GM19099 (cell line): ENCODE measurements around the gene NPNT.

Source experiments
- POLR2A ChIP-seq: IDR thresholded peaks from 3 replicates; pipeline ENCODE4 v1.6.1; 2011; ENCODE audit warnings: low read depth; ENCODE audit not compliant: insufficient read length; ENCODE audit errors: extremely low read depth

Gene NPNT

GRCh38 chr4:105946771-105947170 lies 51.5 kb downstream of the NPNT start:
- TF ChIP-seq POLR2A = no peak

GRCh38 chr4:105950701-105951100 lies 55.4 kb downstream of the NPNT start:
- no peak for TF ChIP-seq POLR2A

- no peak for TF ChIP-seq POLR2A
These were observed 55.9 kb downstream of the NPNT start for GRCh38 chr4:105951198-105951597.

GRCh38 chr4:105952591-105952990 lies 57.3 kb downstream of the NPNT start:
- no peak for TF ChIP-seq POLR2A

DNA sequence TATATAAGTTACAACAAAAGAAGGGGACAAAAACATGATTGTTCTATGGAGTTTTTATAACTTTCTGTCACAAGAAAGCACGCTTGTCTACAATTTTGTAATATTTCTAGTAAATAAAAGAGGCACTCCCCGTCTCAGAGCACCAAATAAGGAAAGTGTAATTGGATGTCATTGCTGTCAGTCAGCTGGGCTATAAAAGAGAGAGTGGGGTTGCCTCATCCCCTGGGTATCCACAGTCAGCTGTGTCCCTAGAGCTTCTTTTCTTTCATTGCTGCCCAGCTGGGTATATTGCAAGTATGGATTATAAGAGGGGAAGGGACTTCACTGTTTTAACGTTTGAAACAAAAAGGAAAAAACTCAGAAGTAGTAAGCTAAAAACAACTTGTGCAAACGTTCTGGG lies 61.3 kb downstream of the NPNT start:
- no peak for TF ChIP-seq POLR2A

DNA sequence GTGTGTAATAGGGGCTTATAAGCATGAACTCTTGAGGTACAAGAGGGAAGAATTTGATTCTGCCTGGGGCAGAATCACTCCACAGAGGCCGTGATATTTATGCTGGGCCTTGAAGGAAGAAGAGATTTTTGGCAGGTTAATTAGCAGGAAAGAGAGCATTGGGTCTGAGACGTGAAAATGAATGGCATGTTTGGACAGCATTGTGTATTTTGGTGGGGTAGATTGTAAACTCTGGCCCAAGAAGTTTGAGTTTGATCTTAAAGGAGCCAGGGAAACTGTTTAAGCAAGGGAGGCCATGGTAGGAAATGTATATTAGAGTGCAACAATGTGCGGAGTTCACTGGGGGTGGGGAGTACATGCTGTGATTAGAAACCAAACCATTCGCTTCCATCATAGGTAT lies 62.4 kb downstream of the NPNT start:
- TF ChIP-seq POLR2A = no peak

DNA sequence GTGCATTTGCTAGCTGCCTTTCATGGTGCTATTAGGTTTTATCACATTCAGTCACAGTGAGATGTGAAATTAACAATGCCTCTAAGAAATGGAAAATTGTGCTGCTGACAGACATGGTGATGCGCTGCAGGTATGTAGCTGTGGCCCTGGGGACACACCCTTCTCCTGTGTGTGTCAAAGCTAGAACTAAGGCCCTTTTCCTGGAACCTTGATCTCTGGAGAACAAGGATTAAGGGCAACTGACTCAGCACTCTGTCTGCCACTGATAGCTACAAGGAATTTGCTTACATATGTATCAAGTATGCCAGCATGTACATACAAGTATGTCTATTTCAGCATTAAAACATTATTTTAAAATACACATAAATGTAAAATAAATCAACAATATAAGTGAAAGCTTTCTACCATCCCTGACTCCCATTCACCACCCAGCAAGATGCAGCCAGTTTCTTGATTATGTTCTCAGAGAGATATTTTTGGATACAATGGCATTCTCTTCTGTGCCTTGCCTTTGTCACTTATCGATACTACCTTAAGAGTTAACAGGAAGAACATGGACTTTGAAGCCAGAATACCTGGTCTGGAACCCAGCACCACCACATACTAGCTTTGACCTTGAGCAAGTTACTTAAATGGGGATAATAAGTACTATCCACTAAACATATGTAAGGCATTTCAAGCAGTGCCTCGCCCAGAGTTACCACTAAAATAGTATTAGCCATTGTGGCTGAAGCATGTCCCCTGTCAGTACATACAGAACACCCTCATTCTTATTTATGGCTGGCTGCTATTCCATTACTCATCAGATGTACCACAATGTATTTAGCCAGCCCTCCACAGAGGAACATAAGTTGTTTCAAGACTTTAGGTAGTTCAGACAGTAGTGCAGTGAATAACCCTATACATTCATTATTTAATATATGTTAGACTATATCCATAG lies 68.5 kb downstream of the NPNT start:
- TF ChIP-seq POLR2A = no peak

DNA sequence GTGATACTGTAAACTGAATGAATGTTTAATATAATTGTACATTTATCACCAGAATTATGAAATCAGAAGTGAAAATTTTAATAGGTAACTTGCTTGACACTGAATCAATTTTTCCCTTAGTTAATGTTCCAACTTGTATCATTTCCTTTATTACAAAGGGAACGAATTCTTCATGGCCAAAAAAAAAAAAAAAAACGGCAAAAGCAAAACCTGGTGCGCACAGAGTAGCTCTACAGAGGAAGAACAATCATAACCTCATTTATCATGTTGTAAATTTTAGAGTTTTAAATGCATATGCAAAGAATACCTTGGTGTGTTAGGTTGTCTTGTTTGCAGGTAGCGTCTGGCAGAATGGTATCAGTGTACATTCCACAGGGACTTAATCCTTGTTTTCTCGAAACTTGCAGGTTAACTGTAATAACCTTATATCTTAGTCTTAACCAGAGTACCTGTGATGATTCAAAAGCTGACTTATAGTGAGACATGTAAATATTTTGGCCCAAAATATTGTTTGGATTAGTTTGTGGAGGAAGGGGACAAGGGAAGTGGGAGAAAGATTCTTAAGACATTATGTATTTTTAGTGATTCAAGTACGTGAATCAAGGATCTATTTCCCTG lies 70.0 kb downstream of the NPNT start:
- TF ChIP-seq POLR2A = no peak

GRCh38 chr4:105966051-105966450 lies 70.8 kb downstream of the NPNT start:
- no peak for TF ChIP-seq POLR2A

- TF ChIP-seq POLR2A = no peak
These were observed 71.9 kb downstream of the NPNT start for GRCh38 chr4:105967058-105967658.

GRCh38 chr4:105969575-105969974 lies 74.3 kb downstream of the NPNT start:
- no peak for TF ChIP-seq POLR2A

DNA sequence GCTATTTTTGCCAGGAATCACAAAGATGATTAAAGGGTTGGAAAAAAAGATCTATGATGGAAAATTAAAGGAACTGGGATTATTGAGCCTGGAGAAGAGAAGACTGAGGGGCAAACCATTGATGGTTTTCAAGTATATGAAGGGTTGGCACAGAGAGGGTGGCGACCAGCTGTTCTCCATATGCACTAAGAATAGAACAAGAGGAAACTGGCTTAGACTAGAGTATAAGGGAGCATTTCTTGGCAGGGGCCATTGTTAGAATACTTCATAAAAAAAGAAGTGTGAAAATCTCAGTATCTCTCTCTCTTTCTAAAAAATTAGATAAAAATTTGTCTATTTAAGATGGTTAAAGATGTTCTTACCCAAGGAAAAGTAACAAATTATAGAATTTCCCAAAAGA lies 75.1 kb downstream of the NPNT start:
- TF ChIP-seq POLR2A = no peak

GRCh38 chr4:105971036-105971435 lies 75.8 kb downstream of the NPNT start:
- no peak for TF ChIP-seq POLR2A

DNA sequence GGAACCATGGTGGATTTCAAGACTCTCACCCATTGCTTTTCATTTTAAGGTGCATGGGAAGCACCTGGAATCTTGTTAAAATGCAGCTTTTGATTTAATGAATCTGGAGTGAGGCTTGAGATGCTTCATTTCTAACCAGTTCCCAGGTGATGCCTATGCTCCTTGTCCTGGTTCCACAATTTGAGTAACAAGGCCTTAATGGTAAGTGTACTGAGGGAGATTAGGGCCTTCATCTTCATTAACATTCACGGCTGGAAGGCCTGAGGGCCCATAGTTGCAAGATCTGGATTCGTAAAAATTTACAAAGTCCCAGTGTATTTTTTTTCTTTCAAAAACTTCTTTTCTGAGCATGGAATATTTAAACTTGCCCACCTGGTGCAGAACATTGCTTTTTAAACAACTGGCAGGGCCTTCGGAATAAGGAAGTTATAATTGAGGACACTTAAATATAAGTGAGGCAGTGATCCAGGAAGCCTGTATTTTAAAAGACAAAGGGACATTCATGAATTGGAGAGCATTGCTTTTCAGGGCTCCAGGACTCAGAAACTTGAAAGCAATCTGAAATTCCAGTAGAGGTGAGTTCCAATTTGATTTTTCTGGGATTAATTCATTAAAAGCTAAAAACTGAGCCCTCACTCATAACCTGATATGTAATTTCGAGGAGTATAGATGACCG lies 77.8 kb downstream of the NPNT start:
- no peak for TF ChIP-seq POLR2A

- TF ChIP-seq POLR2A = no peak
These were observed 81.6 kb downstream of the NPNT start for GRCh38 chr4:105976915-105977314.
